IPS-18a (cell line): ENCODE results near the gene TSPAN12.
A peak's percentile ranks its signal among the peaks of the same experiment; 100 is the strongest.
"Not testable (repeated sequence)": the region's sequence is repeated elsewhere in the genome, so short reads cannot be mapped to it uniquely, and the experiment has no call there.

ENCODE experiments used
- H3K27ac ChIP-seq: one replicate; pipeline ENCODE4 v1.5.1; 2013; ENCODE audit warnings: low read length
- H3K27me3 ChIP-seq: one replicate; pipeline ENCODE4 v1.6.1; 2013; ENCODE audit warnings: mild to moderate bottlenecking, low read length; ENCODE audit not compliant: control insufficient read depth, insufficient read depth
- H3K36me3 ChIP-seq: one replicate; pipeline ENCODE4 v1.6.1; 2013; ENCODE audit warnings: low read depth, low read length; ENCODE audit not compliant: control insufficient read depth
- H3K4me1 ChIP-seq: one replicate; pipeline ENCODE4 v1.6.1; 2013; ENCODE audit warnings: low read depth, low read length; ENCODE audit not compliant: control insufficient read depth
- H3K4me3 ChIP-seq: one replicate; pipeline ENCODE4 v1.5.1; 2013; ENCODE audit warnings: low read length
- H3K9ac ChIP-seq: one replicate; pipeline ENCODE4 v1.6.1; 2013; ENCODE audit warnings: mild to moderate bottlenecking, low read length, moderate library complexity
- H3K9me3 ChIP-seq: one replicate; pipeline ENCODE4 v1.6.1; 2013; ENCODE audit warnings: low read depth, low read length; ENCODE audit not compliant: control insufficient read depth

Gene TSPAN12, protein sequence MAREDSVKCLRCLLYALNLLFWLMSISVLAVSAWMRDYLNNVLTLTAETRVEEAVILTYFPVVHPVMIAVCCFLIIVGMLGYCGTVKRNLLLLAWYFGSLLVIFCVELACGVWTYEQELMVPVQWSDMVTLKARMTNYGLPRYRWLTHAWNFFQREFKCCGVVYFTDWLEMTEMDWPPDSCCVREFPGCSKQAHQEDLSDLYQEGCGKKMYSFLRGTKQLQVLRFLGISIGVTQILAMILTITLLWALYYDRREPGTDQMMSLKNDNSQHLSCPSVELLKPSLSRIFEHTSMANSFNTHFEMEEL

DNA sequence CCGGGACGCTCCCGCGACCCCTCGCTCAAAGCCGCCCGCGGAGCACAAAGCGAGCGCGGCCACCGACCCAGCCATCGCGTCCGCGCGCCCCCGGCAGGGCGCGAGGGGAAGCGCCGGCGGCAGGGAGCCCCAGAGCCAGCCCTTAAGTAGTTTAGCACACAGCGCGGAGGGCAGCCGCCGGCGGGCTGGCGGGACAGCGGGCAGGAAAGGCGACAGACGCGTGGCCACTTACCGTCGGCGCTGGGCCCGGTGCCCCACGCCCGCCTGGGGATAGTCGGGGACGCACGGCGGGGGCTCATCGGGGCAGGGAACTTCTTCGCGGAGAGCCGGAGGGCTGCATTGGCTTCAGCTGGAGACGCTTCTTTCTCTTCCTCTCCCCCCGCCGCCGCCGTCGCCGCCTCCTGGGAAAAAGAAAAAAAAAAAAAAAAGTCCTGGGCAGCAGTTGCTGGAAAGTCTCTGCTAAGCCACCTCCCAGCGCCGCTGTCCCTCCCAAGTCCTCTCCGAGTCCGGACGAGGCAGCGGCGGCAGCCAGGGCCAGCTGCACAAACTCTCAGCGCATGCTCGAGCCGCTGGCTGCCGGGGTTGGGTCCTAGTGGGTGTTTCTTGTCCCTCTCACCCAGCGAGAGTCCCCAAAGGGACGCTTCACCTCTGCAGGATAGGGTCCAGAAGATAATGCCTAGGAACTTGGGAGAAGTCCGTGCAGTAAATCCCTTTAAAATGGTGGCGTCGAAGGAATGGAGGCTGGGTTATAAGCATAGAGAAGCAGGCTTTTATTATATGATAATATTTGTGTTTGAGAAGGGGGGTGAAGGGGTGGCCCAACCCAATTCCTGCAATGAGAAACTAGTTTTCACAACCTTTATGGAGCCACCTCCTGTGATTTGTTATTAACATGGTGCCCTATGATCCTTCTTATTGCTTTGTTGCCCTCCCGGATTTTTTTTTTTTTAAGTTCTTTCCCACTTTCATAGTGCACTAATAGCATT lies at the start of gene TSPAN12:
Gene TSPAN12 (minus strand): TSS at position 557 of the 986 bp plus-strand sequence. CDS start 1,381 bp downstream, outside the sequence.
- H3K27me3 ChIP-seq = peaks cover 6% of the 10 kb centered on the region
- no peaks in the 10 kb centered on the region for H3K36me3 ChIP-seq
- no peaks in the 10 kb centered on the region for H3K9me3 ChIP-seq
- peak within 1 kb of the TSS; percentile 88 for H3K4me3 ChIP-seq
- H3K4me1 ChIP-seq = peaks cover 9% of the 10 kb centered on the region
- no peak within 1 kb of the TSS for H3K27ac ChIP-seq
- H3K9ac ChIP-seq = peak within 1 kb of the TSS; percentile 66

DNA sequence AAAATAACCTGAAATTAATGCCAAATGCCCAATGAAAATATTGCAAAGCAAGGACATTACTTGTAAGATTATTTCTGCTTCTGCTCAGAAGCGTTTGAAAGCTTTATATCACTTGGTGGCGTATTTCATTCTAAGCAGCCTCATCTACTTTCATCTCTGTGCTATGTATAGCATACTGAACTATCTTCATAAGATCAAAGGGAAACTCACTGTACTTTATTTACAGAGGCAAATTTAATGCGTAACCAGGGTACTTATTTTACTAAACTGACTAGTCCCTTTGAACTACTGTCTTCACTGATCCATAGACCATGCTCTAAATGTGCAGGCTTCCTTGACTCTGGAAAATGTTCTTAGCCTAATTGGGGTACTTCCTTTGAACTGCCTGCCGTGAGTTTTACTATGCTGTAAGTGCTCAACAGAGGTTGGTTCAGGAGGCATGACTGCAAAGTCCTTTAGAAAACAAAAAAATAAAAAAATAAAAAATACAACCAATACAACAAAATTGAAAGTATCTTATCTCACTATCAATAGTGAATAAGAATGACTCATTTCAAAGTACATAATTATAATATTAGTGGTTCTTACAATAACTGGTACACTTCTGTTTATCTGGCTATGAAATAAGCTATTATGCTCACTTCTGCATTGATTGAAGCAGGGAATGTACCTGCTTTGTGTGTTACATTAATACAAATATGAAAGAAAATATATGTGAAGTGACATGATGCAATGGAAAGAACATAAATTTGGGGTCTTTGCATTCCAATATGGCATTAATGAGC lies 41.0 kb upstream of the TSPAN12 start:
- H3K4me1 ChIP-seq = no peaks in the 10 kb centered on the region
- no peak overlapping the region for H3K4me3 ChIP-seq
- H3K27me3 ChIP-seq = no peaks in the 10 kb centered on the region
- no peaks in the 10 kb centered on the region for H3K36me3 ChIP-seq
- H3K27ac ChIP-seq = no peak overlapping the region
- H3K9me3 ChIP-seq = peaks cover 13% of the 10 kb centered on the region
- H3K9ac ChIP-seq = no peak overlapping the region

DNA sequence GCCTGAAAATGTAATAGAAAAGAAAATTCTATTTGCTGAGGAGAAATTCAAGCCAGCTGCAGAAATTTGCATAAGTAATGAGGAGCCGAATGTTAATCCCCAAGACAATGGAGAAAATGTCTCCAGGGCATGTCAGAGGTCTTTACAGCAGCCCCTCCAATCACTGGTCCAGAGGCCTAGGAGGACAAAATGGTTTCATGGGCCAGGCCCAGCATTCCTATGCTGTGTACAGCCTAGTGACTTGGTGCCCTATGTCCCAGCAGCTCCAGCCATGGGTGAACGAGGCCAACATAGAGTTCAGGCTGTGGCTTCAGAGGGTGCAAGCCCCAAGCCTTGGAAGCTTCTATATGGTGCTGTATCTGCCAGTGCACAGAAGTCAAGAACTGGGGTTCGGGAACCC lies 37.3 kb upstream of the TSPAN12 start:
- not testable (repeated sequence) for H3K27ac ChIP-seq, H3K9ac ChIP-seq, H3K4me1 ChIP-seq, H3K4me3 ChIP-seq, H3K36me3 ChIP-seq, H3K27me3 ChIP-seq
- peaks cover 13% of the 10 kb centered on the region for H3K9me3 ChIP-seq

DNA sequence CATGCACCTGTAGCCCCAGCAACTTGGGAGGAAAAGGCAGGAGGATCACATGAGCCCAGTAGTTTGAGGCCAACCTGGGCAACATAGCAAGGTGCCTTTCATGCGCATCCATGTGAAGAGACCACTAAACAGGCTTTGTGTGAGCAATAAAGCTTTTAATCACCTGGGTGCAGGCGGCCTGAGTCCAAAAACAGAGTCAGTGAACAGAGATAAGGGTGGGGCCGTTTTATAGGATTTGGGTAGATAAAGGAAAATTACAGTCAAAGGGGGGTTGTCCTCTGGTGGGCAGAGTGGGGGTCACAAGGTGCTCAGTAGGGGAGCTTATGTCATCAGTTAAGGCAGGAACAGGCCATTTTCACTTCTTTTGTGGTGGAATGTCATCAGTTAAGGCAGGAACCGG lies 27.7 kb upstream of the TSPAN12 start:
- not testable (repeated sequence) for H3K9ac ChIP-seq, H3K4me3 ChIP-seq, H3K27me3 ChIP-seq, H3K9me3 ChIP-seq, H3K36me3 ChIP-seq, H3K27ac ChIP-seq, H3K4me1 ChIP-seq

DNA sequence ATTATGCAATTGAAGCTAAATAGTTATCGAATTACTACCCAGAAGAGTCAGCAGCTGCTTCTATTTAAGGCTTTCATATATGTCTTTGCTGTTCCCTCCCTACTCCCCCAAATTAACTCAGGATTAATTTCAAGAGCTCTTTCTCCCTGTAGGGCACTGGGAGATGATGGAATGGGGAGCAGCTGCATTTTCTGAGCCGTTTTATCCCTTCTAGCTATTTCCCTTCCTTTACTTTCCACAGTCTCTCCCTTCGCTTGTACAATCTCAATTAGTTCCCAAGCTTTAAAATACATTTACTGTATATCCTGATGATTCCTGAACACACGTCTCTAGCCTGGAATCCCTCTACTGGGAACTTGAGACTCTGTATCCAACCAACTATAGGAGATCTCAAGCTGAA lies 19.8 kb upstream of the TSPAN12 start:
- Histone ChIP-seq H3K27ac (no peak overlapping the region), H3K36me3 (no peaks in the 10 kb centered on the region), H3K9ac (no peak overlapping the region), H3K4me1 (peaks cover 12% of the 10 kb centered on the region), H3K9me3 (no peaks in the 10 kb centered on the region), H3K4me3 (no peak overlapping the region), H3K27me3 (no peaks in the 10 kb centered on the region)

DNA sequence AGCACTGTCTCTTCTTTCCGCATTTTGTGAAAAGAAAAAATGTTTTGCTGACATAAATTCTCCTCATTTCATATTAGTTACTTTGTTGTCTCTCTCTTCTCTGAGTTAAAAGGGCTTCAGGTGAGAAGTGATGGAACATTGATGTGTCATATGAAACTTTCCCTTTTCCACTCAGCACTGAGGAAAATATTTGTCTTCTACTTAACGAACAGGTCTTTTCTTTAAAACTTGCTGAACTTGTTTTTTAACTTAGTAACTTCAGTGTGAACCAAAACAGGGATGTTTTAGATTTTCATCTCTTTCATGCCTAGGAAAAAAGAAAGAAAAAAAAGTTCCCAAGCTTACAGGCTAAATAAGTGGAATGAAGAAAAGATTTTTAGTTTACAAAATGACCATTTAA lies 19.0 kb upstream of the TSPAN12 start:
- Histone ChIP-seq H3K4me3 (no peak overlapping the region), H3K9me3 (no peaks in the 10 kb centered on the region), H3K27me3 (no peaks in the 10 kb centered on the region), H3K4me1 (peaks cover 12% of the 10 kb centered on the region), H3K36me3 (no peaks in the 10 kb centered on the region), H3K27ac (no peak overlapping the region), H3K9ac (no peak overlapping the region)

DNA sequence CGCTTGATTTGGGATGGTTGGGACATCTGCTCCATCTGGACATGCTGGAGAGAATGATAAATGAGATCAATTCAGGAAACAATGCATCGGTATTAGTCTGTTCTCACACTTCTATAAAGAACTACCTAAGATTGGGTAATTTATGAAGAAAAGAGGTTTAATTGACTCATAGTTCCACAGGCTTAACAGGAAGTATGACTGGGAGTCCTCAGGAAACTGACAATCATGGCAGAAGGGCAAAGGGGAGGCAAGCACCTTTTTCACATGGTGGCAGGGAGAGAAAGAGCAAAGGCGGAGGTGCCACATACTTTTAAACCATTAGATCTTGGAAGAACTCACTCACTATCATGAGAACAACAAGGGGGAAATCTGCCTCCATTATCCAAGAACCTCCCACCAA lies 16.8 kb upstream of the TSPAN12 start:
- Histone ChIP-seq H3K4me3 (no peak overlapping the region), H3K9ac (no peak overlapping the region), H3K9me3 (no peaks in the 10 kb centered on the region), H3K4me1 (peaks cover 12% of the 10 kb centered on the region), H3K27ac (no peak overlapping the region), H3K36me3 (no peaks in the 10 kb centered on the region), H3K27me3 (no peaks in the 10 kb centered on the region)

DNA sequence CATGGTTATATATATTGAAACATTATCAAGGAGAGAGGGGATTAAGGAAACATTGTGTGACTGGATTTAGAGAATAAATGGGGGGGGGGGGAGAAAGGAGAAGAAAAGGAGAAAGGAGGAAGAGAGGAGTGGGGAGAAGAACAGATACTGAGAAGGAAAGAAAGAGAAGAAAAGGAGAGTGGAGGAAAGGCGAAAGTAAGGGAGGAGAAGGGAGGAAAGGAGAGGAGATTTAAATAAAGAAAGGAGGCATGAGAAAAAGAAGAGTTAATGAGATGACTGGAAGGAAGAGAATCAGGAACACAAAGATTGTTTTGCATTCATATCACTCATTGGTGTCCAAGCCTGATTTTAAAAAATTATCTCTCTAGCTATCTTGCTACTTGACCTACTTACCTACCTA lies 16.1 kb upstream of the TSPAN12 start:
- H3K9me3 ChIP-seq = no peaks in the 10 kb centered on the region
- no peaks in the 10 kb centered on the region for H3K36me3 ChIP-seq
- H3K27ac ChIP-seq = no peak overlapping the region
- H3K4me3 ChIP-seq = no peak overlapping the region
- no peak overlapping the region for H3K9ac ChIP-seq
- peaks cover 12% of the 10 kb centered on the region for H3K4me1 ChIP-seq
- H3K27me3 ChIP-seq = no peaks in the 10 kb centered on the region

DNA sequence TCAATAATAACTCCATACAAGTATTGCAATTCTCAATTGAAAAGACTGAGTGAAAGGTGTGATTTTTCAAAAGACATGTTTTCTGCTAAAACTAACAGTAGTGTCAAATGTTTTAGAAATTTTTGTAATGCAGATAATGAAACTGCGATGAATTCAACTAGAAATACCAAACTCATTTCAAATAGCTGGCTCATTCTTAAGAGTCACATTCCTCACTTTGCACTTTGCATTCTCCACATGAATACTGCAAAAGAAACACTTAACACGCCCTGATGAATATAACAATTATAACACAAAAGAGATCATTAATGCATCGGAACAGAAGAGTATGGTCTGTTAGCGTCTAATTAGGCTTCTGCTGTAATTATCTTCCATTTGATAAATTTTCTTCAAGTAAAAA lies 15.5 kb upstream of the TSPAN12 start:
- no peaks in the 10 kb centered on the region for H3K27me3 ChIP-seq
- peaks cover 12% of the 10 kb centered on the region for H3K4me1 ChIP-seq
- H3K9me3 ChIP-seq = no peaks in the 10 kb centered on the region
- H3K36me3 ChIP-seq = no peaks in the 10 kb centered on the region
- no peak overlapping the region for H3K27ac ChIP-seq
- no peak overlapping the region for H3K4me3 ChIP-seq
- no peak overlapping the region for H3K9ac ChIP-seq

DNA sequence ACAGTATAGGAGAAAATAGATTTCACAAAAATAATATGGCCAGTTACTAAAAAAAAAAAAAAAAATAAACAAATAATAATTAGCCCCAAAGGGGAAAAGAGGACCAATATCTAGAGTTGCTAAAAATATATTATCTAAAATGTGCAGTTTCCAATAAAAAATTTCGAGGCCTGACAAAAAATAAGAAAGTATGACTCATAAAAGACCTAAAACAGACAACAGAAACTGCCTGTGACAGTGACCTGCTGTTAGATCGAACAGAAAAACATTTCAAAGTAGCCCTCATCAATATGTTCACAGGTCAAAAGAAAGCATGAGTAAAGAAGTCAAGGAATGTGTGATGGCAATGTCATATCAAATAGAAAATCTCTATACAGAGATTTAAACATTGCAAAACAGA lies 11.8 kb upstream of the TSPAN12 start:
- no peaks in the 10 kb centered on the region for H3K36me3 ChIP-seq
- no peaks in the 10 kb centered on the region for H3K27me3 ChIP-seq
- H3K9me3 ChIP-seq = no peaks in the 10 kb centered on the region

DNA sequence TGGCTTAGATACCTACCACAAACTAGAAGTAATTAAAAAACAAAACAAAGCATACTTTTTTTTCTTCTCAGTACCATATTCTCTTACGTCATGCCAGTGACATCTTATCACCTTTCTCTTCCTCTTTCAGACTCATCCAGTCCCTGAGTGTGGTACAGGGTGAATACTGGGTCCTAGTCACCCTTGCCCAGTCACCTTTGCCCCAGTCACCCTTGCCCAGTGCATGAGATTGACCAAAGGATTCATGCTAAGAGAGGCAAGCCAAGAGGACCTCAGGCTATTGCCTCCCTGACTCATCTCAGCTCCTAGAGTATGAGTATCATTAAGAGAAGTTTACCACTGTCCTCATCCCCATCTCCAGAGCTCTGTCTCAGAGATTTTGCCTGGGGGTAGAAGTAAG lies 10.0 kb upstream of the TSPAN12 start:
- Histone ChIP-seq H3K27me3 (no peaks in the 10 kb centered on the region), H3K27ac (no peak overlapping the region), H3K36me3 (no peaks in the 10 kb centered on the region), H3K9me3 (no peaks in the 10 kb centered on the region), H3K4me1 (peaks cover under 1% of the 10 kb centered on the region), H3K4me3 (no peak overlapping the region), H3K9ac (no peak overlapping the region)

More for the DNA sequence above, 11.8 kb upstream of the TSPAN12 start:
- H3K9ac ChIP-seq = no peak overlapping the region
- peaks cover 12% of the 10 kb centered on the region for H3K4me1 ChIP-seq
- H3K4me3 ChIP-seq = no peak overlapping the region
- no peak overlapping the region for H3K27ac ChIP-seq
